GM12878 (cell line): ENCODE measurements around the gene KIRREL1. TPM values are rescaled to one million over a fixed set of nuclear protein-coding genes. Genes with fewer than 3 reads are reported as not detected.

Source experiments
- ATAC-seq: fragments of 200-7000 bp; cut with Tn5 transposase; 3 replicates; pipeline ENCODE4 v1.9.1; 2020; ENCODE audit warnings: mild to moderate bottlenecking, moderate library complexity
- BruUV-seq: library from RNA; stranded (reverse); fragments of 400-500 nt; replicated peaks from 2 replicates; lab custom pipeline; 2021; lab: Mats Ljungman, UMichigan
- CTCF ChIA-PET: fragments of 300-600 bp; sonication (Branson Sonifier 250); formaldehyde crosslinking; extraction: SDS; loops from one replicate; lab custom pipeline; 2021; ENCODE audit warnings: inconsistent platforms; lab: Yijun Ruan, JAX
- POLR2A ChIA-PET: fragments of 350-600 bp; formaldehyde crosslinking; extraction: SDS; loops from one replicate; lab custom pipeline; 2021; ENCODE audit warnings: inconsistent platforms; lab: Charles Lee
- RAD21 ChIA-PET: fragments of 300-600 bp; sonication (Branson Sonifier 250); formaldehyde crosslinking; loops from one replicate; lab custom pipeline; 2023; ENCODE audit warnings: antibody characterized with exemption; ENCODE audit not compliant: unreplicated experiment; lab: Charles Lee
- SMC1A ChIA-PET: fragments of 300-600 bp; sonication (Branson Sonifier 250); formaldehyde crosslinking; loops from one replicate; lab custom pipeline; 2023; ENCODE audit not compliant: unreplicated experiment, uncharacterized antibody; lab: Charles Lee
- DNase-seq: peaks from one replicate; pipeline ENCODE4 v3.0.0-alpha.2; 2011; ENCODE audit warnings: low read depth, low spot score
- FAIRE-seq: peaks from 3 replicates; lab custom pipeline; 2011; peaks lifted over from hg19 to GRCh38; lab: Jason Lieb, UNC
- H2AFZ ChIP-seq: 2 replicates; pipeline ENCODE4 v1.6.0; 2011; ENCODE audit warnings: low read depth, low read length, control low read depth; ENCODE audit not compliant: control insufficient read depth
- H3K27ac ChIP-seq: 2 replicates; pipeline ENCODE4 v1.5.1; 2011; ENCODE audit warnings: control low read depth; ENCODE audit not compliant: control insufficient read depth, insufficient read depth
- H3K27me3 ChIP-seq, 2 experiments: replicated peaks in 1 of 2; 2 replicates each; pipeline versions ENCODE4 v1.6.0 to v1.6.1; 2011; ENCODE audit warnings: low read length in 1 of 2; ENCODE audit not compliant: control insufficient read depth in 2 of 2, insufficient read depth in 2 of 2
- H3K36me3 ChIP-seq, 2 experiments: 2 replicates each; pipeline ENCODE4 v1.5.1; 2011; ENCODE audit warnings: low read length in 1 of 2; ENCODE audit not compliant: control insufficient read depth in 2 of 2, insufficient read depth in 2 of 2
- H3K4me1 ChIP-seq: 2 replicates; pipeline ENCODE4 v1.6.1; 2011; ENCODE audit warnings: mild to moderate bottlenecking, low read length, moderate library complexity, mixed read lengths; ENCODE audit not compliant: control insufficient read depth, insufficient read depth
- H3K4me2 ChIP-seq: 2 replicates; pipeline ENCODE4 v1.6.0; 2011; ENCODE audit warnings: control low read depth; ENCODE audit not compliant: control insufficient read depth, insufficient read depth
- H3K4me3 ChIP-seq: fragments of 200-600 bp; sonication (generic); 2 replicates; pipeline ENCODE4 v1.5.1; 2016
- H3K79me2 ChIP-seq: 2 replicates; pipeline ENCODE4 v1.6.0; 2011; ENCODE audit warnings: low read length; ENCODE audit not compliant: control insufficient read depth, insufficient read depth
- H3K9ac ChIP-seq: 2 replicates; pipeline ENCODE4 v1.8.0; 2011; ENCODE audit warnings: low read length, control low read depth, mixed read lengths; ENCODE audit not compliant: control insufficient read depth, insufficient read depth
- H3K9me3 ChIP-seq: replicated peaks from 3 replicates; pipeline ENCODE4 v1.5.1; 2011; ENCODE audit warnings: mild to moderate bottlenecking, low read length; ENCODE audit not compliant: control insufficient read depth, insufficient read depth
- H4K20me1 ChIP-seq: 2 replicates; pipeline ENCODE4 v1.6.0; 2011; ENCODE audit not compliant: control insufficient read depth, insufficient read depth
- FOXK2 ChIP-seq: fragments of 450-650 bp; IDR thresholded peaks from 2 replicates; pipeline ENCODE4 v1.6.1; 2017; ENCODE audit warnings: mild to moderate bottlenecking, moderate library complexity
- RELA ChIP-seq: fragments of 450-650 bp; IDR thresholded peaks from 2 replicates; pipeline ENCODE4 v1.8.0; 2014; ENCODE audit warnings: borderline replicate concordance; ENCODE audit not compliant: partially characterized antibody
- SREBF1 ChIP-seq: IDR thresholded peaks from 2 replicates; pipeline ENCODE4 v1.6.1; 2012; ENCODE audit warnings: mild to moderate bottlenecking, low read length
- SRF ChIP-seq, 2 experiments: IDR thresholded peaks; 2 replicates each; pipeline ENCODE4 v1.6.1; 2011; ENCODE audit warnings: low read depth in 2 of 2, low read length in 2 of 2, mild to moderate bottlenecking in 1 of 2, moderate library complexity in 1 of 2
- WGBS: methylation state at CpG from one replicate; pipeline ENCODE4 v1.1.6; 2016; ENCODE audit warnings: low lambda C conversion rate; ENCODE audit not compliant: insufficient replicate concordance, insufficient coverage; ENCODE audit errors: missing lambda C conversion rate; 5-methylcytosine and 5-hydroxymethylcytosine counted together
- in situ Hi-C: fragments of 300-500 bp; cut with MboI; formaldehyde crosslinking; loops from 9 replicates; pipeline ENCODE4 v1.14.3; 2018; ENCODE audit warnings: mixed read lengths
- intact Hi-C: fragments of 100-400 bp; cut with micrococcal nuclease; formaldehyde crosslinking; loops from one replicate; pipeline ENCODE4 v1.14.2; 2022; ENCODE audit not compliant: unreplicated experiment
- polyA plus RNA-seq, 11 experiments: library from polyadenylated mRNA; depleted of rRNA in 4 of 11; unstranded in 6 of 11; stranded (reverse) in 5 of 11; fragments of >200 nt; fragmentation: Nextera tagmentation in 4 of 11; fragmentation: Illumina TruSeq in 1 of 11; extraction: Ambion mirVana in 4 of 11; extraction: Trizol in 1 of 11; gene quantifications; 1 replicate in 1 of 11; 2 replicates in 10 of 11; pipeline versions ENCODE4 v1.2.1 to v1.2.3, GENCODE V29; 2011 to 2016; ENCODE audit warnings: inconsistent platforms in 2 of 11, missing spikeins in 2 of 11, low read depth in 1 of 11
- total RNA-seq, 4 experiments: library from RNA; depleted of rRNA in 3 of 4; stranded (reverse); fragments of >200 nt in 3 of 4; fragmentation: Illumina TruSeq in 1 of 4; extraction: Trizol in 1 of 4; gene quantifications; 2 replicates each; pipeline versions ENCODE4 v1.2.1 to v1.2.3, GENCODE V29; 2013 to 2021

Gene KIRREL1
- total and polyA plus RNA-seq, 10 of the 15 experiments (the other 5 are each of a cell fraction or from before 2014, with no cell fraction given): 0.15 TPM; not detected in 9

DNA sequence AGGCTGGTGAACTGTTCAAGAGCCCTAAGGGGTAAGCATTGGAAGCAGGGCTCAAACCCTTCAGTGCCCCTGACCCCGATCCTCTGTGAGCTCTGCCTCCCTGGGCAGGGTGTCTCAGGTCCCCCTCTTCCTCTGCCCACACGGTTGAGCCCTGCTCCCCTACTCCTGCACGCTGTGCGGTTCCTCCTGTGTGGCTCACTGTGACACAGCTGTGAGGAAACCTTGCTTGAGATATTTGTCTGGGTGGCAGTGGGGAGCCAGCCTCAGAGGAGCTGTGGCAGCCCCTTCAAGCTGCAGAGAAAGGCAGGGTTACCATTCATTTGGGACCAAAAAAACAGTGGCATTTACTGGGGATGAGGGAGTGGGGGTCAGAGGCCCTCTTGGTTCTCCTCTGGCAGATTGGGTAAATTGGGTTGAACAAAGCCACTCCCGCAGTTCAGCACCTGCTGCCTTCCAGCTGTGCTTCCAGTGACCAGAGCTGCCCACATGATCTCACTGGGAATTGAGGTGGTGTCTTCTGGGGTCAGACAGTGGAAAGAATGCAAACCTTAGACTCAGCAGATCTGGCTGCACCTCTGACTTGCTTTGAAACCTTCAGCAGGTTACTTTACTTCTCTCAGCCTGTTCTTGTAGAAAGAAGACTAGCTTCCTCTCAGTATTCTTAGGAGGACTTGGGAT, 126.7 kb downstream of the KIRREL1 start:
- Histone ChIP-seq H3K9me3 (no peaks in the 10 kb centered on the region), H3K27me3 (peaks cover 0 to 2% of the 10 kb centered on the region in 2 experiments; a peak in 3 of 4 replicates), H3K27ac (no peak overlapping the region), H4K20me1 (no peaks in the 10 kb centered on the region), H3K4me2 (no peak overlapping the region), H3K36me3 (no peaks in the 10 kb centered on the region), H3K4me3 (no peak overlapping the region), H3K4me1 (no peaks in the 10 kb centered on the region), H3K79me2 (no peaks in the 10 kb centered on the region), H3K9ac (no peak overlapping the region), H2AFZ (no peak overlapping the region)
- ChIA-PET CTCF (interaction anchor here (0.9 to 12.4 kb wide), 12 partner anchors 8 to 540 kb away, joined by 3 to 210 read pairs (median 6); no protein-coding TSS in a partner anchor), SMC1A (interaction anchor here (0.8 to 3.9 kb wide), 6 partner anchors 10 to 210 kb away, joined by 3 to 17 read pairs (median 5); no protein-coding TSS in a partner anchor), RAD21 (interaction anchor here (4.6 kb wide), 1 partner anchor 23 kb away, joined by 36 read pairs; no protein-coding TSS in a partner anchor), POLR2A (no interaction called here)
- BruUV-seq: no TSS peak
- WGBS: 1% methylated on average over 5 of the region's 5 CpGs
- intact Hi-C loops (loop anchor here (10.0 kb wide), 1 partner anchor 245 kb away; no protein-coding TSS in a partner anchor), in situ Hi-C loops (loop anchor here (5.0 kb wide), 1 partner anchor 158 kb away; no protein-coding TSS in a partner anchor)
- DNase-seq (no peak), FAIRE-seq (no peak), ATAC-seq (no peak)
- no peak for TF ChIP-seq RELA
- no peak for TF ChIP-seq SREBF1
- no peak for TF ChIP-seq SRF (IDR thresholded peaks at IDR 0.05; ENCODE audit: low read depth in 2 of 2, low read length in 2 of 2)
- no peak for TF ChIP-seq FOXK2
